B cell (primary cell): ENCODE data around the gene LRIT1.

Experiments
- EZH2 ChIP-seq: IDR thresholded peaks from 2 replicates; pipeline ENCODE4 v1.6.1; 2012; ENCODE audit warnings: borderline replicate concordance, low read depth, mild to moderate bottlenecking, moderate library complexity, low read length; ENCODE audit not compliant: insufficient read depth, poor library complexity, severe bottlenecking
- TF ChIP-seq, protein P1 (sequence below): fragments of 200-600 bp; IDR thresholded peaks from one replicate; pipeline ENCODE4 v1.8.0; 2022; ENCODE audit warnings: antibody characterized with exemption, mild to moderate bottlenecking

DNA sequence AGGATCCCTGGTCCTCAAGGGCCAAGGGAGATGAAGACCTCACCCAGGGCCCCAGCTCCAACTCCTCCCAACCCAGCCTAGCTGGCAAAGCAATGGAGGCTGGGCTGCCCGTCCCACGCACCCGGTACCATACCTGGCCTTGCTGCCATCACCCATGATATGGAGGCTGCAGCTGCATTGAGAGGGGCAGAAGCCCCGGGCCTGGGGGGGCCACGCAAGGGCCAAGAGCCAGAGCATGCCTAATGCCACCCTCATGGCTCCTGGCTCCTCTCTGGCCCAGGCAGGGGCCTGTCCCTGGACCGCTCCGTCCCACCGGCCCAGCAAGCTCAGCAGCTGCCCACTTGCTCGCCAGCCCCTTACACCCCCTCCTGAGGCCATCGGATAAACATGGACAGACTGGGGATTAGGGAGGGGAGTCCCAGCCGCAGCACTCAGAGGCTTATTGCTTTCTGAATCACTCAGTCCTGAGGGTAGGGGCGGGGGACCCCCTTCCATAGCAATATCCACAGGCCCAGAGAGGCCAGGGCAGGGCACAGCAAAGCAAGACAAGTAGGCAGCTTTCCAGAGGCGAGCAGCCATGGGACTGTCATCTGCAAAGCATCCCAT, at the start of gene LRIT1:
- TF ChIP-seq, protein P1, sequence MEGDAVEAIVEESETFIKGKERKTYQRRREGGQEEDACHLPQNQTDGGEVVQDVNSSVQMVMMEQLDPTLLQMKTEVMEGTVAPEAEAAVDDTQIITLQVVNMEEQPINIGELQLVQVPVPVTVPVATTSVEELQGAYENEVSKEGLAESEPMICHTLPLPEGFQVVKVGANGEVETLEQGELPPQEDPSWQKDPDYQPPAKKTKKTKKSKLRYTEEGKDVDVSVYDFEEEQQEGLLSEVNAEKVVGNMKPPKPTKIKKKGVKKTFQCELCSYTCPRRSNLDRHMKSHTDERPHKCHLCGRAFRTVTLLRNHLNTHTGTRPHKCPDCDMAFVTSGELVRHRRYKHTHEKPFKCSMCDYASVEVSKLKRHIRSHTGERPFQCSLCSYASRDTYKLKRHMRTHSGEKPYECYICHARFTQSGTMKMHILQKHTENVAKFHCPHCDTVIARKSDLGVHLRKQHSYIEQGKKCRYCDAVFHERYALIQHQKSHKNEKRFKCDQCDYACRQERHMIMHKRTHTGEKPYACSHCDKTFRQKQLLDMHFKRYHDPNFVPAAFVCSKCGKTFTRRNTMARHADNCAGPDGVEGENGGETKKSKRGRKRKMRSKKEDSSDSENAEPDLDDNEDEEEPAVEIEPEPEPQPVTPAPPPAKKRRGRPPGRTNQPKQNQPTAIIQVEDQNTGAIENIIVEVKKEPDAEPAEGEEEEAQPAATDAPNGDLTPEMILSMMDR = no peak
- TF ChIP-seq EZH2 = no peak
